GM23338 (cell line): ENCODE measurements around the gene LRRC27.

Source experiments
- CTCF ChIP-seq, 2 experiments: fragments of 200-600 bp in 1 of 2; sonication (generic) in 1 of 2; conservative IDR thresholded peaks; 2 replicates each; pipeline versions ENCODE4 v1.5.1 to v1.6.1; 2016 to 2017; ENCODE audit warnings: antibody characterized with exemption in 2 of 2, low read depth in 2 of 2, mild to moderate bottlenecking in 2 of 2, moderate library complexity in 1 of 2
- EZH2 ChIP-seq: fragments of 200-600 bp; sonication (generic); IDR thresholded peaks from one replicate; pipeline ENCODE4 v1.8.0; 2017; ENCODE audit warnings: antibody characterized with exemption, mild to moderate bottlenecking, low read depth; ENCODE audit not compliant: unreplicated experiment
- EZH2phosphoT487 ChIP-seq: fragments of 200-600 bp; sonication (generic); IDR thresholded peaks from one replicate; pipeline ENCODE4 v1.8.1; 2018; ENCODE audit warnings: antibody characterized with exemption; ENCODE audit not compliant: unreplicated experiment
- JUNB ChIP-seq: IDR thresholded peaks from one replicate; pipeline ENCODE4 v1.6.1; 2016; ENCODE audit warnings: antibody characterized with exemption; ENCODE audit not compliant: unreplicated experiment
- POLR2AphosphoS5 ChIP-seq: IDR thresholded peaks from 2 replicates; pipeline ENCODE4 v1.6.1; 2016; ENCODE audit warnings: antibody characterized with exemption, low read depth
- REST ChIP-seq: IDR thresholded peaks from one replicate; pipeline ENCODE4 v1.6.1; 2018; ENCODE audit warnings: antibody characterized with exemption; ENCODE audit not compliant: unreplicated experiment
- STAT1 ChIP-seq: IDR thresholded peaks from one replicate; pipeline ENCODE4 v1.6.1; 2016; ENCODE audit warnings: antibody characterized with exemption; ENCODE audit not compliant: unreplicated experiment
- ZNF331 ChIP-seq: fragments of 250-450 bp; sonication (Bioruptor Pico); IDR thresholded peaks from 2 replicates; pipeline ENCODE4 v1.5.0; 2020; ENCODE audit warnings: low read depth, mild to moderate bottlenecking, moderate library complexity

GRCh38 chr10:132405463-132405991 lies 73.5 kb downstream of the LRRC27 start:
- no peak for TF ChIP-seq CTCF (conservative IDR thresholded peaks at IDR 0.05; ENCODE audit: low read depth in 2 of 2)
- no peak for TF ChIP-seq ZNF331 (CRISPR knock-in tag)
- TF ChIP-seq EZH2 = no peak
- no peak for TF ChIP-seq EZH2phosphoT487
- TF ChIP-seq REST = no peak
- no peak for TF ChIP-seq POLR2AphosphoS5
- no peak for TF ChIP-seq STAT1
- no peak for TF ChIP-seq JUNB
